ENCODE results near the gene NUDT22.

DNA sequence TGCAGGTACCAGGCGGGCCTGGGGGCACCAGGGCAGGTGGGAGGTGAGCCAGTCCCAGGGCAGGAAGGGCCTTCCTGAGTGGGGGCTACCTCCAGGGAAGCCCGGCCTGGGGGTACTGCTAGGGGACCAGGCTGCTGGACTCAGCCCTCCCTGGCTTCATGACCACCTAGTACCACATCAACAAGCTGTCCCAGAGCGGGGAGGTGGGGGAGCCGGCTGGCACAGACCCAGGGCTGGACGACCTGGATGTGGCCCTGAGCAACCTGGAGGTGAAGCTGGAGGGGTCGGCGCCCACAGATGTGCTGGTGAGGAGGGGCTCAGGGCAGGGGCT, 6.8 kb upstream of the NUDT22 start:
- TF ChIP-seq, protein P1, sequence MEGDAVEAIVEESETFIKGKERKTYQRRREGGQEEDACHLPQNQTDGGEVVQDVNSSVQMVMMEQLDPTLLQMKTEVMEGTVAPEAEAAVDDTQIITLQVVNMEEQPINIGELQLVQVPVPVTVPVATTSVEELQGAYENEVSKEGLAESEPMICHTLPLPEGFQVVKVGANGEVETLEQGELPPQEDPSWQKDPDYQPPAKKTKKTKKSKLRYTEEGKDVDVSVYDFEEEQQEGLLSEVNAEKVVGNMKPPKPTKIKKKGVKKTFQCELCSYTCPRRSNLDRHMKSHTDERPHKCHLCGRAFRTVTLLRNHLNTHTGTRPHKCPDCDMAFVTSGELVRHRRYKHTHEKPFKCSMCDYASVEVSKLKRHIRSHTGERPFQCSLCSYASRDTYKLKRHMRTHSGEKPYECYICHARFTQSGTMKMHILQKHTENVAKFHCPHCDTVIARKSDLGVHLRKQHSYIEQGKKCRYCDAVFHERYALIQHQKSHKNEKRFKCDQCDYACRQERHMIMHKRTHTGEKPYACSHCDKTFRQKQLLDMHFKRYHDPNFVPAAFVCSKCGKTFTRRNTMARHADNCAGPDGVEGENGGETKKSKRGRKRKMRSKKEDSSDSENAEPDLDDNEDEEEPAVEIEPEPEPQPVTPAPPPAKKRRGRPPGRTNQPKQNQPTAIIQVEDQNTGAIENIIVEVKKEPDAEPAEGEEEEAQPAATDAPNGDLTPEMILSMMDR (IDR thresholded peaks at IDR 0.05; ENCODE audit: insufficient read depth, low read length, poor library complexity, severe bottlenecking): no peak
- no peak for TF ChIP-seq EZH2phosphoT487 (conservative IDR thresholded peaks at IDR 0.05; ENCODE audit: low read length)
